ENCODE measurements around the gene ANK2.

DNA sequence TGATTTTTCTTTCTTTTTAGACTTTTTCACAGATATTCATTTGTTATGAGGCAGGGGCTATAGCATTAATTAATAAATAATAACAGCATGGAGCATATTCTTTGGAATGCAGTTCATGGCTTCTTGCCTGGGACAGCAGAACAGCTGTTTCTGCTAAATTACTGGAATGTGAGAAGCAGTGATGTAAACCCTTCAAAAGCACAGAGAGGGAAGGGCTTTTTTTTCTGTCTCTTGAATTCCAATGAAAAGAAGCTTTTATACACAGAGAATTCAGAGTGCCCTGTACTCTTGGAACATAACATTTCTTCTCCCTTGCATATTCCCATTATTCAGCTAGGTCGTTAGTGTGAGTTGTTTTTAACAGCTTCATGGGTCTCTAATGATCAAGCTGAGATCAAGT is 28.5 kb upstream of the ANK2 start:
- TF ChIP-seq, protein P1, sequence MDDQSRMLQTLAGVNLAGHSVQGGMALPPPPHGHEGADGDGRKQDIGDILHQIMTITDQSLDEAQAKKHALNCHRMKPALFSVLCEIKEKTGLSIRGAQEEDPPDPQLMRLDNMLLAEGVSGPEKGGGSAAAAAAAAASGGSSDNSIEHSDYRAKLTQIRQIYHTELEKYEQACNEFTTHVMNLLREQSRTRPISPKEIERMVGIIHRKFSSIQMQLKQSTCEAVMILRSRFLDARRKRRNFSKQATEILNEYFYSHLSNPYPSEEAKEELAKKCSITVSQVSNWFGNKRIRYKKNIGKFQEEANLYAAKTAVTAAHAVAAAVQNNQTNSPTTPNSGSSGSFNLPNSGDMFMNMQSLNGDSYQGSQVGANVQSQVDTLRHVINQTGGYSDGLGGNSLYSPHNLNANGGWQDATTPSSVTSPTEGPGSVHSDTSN (CRISPR knock-in tag; IDR thresholded peaks at IDR 0.05; ENCODE audit: borderline replicate concordance): no peak
- no peak for TF ChIP-seq TCF7L2 (IDR thresholded peaks at IDR 0.05; ENCODE audit: low read depth, low read length)
- TF ChIP-seq TAF1 (CRISPR knock-in tag; IDR thresholded peaks at IDR 0.05): no peak
- no peak for TF ChIP-seq FOXA1 (IDR thresholded peaks at IDR 0.05)
- TF ChIP-seq FOXA1 (CRISPR knock-in tag; IDR thresholded peaks at IDR 0.05): no peak
- no peak for TF ChIP-seq U2AF2 (IDR thresholded peaks at IDR 0.05; ENCODE audit: low read depth, low read length)
- no peak for TF ChIP-seq ZNF446 (CRISPR knock-in tag; IDR thresholded peaks at IDR 0.05)
- TF ChIP-seq MED13 (CRISPR knock-in tag; IDR thresholded peaks at IDR 0.05): no peak
- no peak for TF ChIP-seq NPAS2 (CRISPR knock-in tag; IDR thresholded peaks at IDR 0.05; ENCODE audit: borderline replicate concordance)
- no peak for TF ChIP-seq CBFB (CRISPR knock-in tag; IDR thresholded peaks at IDR 0.05)
- TF ChIP-seq, protein P2, sequence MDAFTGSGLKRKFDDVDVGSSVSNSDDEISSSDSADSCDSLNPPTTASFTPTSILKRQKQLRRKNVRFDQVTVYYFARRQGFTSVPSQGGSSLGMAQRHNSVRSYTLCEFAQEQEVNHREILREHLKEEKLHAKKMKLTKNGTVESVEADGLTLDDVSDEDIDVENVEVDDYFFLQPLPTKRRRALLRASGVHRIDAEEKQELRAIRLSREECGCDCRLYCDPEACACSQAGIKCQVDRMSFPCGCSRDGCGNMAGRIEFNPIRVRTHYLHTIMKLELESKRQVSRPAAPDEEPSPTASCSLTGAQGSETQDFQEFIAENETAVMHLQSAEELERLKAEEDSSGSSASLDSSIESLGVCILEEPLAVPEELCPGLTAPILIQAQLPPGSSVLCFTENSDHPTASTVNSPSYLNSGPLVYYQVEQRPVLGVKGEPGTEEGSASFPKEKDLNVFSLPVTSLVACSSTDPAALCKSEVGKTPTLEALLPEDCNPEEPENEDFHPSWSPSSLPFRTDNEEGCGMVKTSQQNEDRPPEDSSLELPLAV (CRISPR knock-in tag; conservative IDR thresholded peaks at IDR 0.05; ENCODE audit: low read depth): no peak
- TF ChIP-seq JUND (CRISPR knock-in tag; IDR thresholded peaks at IDR 0.05): no peak
- TF ChIP-seq MYC (CRISPR knock-in tag; IDR thresholded peaks at IDR 0.05; ENCODE audit: borderline replicate concordance): no peak
- TF ChIP-seq, protein P3, sequence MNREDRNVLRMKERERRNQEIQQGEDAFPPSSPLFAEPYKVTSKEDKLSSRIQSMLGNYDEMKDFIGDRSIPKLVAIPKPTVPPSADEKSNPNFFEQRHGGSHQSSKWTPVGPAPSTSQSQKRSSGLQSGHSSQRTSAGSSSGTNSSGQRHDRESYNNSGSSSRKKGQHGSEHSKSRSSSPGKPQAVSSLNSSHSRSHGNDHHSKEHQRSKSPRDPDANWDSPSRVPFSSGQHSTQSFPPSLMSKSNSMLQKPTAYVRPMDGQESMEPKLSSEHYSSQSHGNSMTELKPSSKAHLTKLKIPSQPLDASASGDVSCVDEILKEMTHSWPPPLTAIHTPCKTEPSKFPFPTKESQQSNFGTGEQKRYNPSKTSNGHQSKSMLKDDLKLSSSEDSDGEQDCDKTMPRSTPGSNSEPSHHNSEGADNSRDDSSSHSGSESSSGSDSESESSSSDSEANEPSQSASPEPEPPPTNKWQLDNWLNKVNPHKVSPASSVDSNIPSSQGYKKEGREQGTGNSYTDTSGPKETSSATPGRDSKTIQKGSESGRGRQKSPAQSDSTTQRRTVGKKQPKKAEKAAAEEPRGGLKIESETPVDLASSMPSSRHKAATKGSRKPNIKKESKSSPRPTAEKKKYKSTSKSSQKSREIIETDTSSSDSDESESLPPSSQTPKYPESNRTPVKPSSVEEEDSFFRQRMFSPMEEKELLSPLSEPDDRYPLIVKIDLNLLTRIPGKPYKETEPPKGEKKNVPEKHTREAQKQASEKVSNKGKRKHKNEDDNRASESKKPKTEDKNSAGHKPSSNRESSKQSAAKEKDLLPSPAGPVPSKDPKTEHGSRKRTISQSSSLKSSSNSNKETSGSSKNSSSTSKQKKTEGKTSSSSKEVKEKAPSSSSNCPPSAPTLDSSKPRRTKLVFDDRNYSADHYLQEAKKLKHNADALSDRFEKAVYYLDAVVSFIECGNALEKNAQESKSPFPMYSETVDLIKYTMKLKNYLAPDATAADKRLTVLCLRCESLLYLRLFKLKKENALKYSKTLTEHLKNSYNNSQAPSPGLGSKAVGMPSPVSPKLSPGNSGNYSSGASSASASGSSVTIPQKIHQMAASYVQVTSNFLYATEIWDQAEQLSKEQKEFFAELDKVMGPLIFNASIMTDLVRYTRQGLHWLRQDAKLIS (CRISPR knock-in tag; IDR thresholded peaks at IDR 0.05): no peak
- TF ChIP-seq FOXO1 (CRISPR knock-in tag; IDR thresholded peaks at IDR 0.05): no peak
